GM12878 (cell line): ENCODE data around the gene TFB1M. TPM values are rescaled to one million over a fixed set of nuclear protein-coding genes. Genes with fewer than 3 reads are reported as not detected.
A peak's percentile ranks its signal among the peaks of the same experiment; 100 is the strongest.
"Not testable (repeated sequence)": the region's sequence is repeated elsewhere in the genome, so short reads cannot be mapped to it uniquely, and the experiment has no call there.

Experiments used
- ATAC-seq: fragments of 200-7000 bp; cut with Tn5 transposase; 3 replicates; pipeline ENCODE4 v1.9.1; 2020; ENCODE audit warnings: mild to moderate bottlenecking, moderate library complexity
- BruUV-seq: library from RNA; stranded (reverse); fragments of 400-500 nt; replicated peaks from 2 replicates; lab custom pipeline; 2021; lab: Mats Ljungman, UMichigan
- CTCF ChIA-PET: fragments of 300-600 bp; sonication (Branson Sonifier 250); formaldehyde crosslinking; extraction: SDS; loops from one replicate; lab custom pipeline; 2021; ENCODE audit warnings: inconsistent platforms; lab: Yijun Ruan, JAX
- POLR2A ChIA-PET: fragments of 350-600 bp; formaldehyde crosslinking; extraction: SDS; loops from one replicate; lab custom pipeline; 2021; ENCODE audit warnings: inconsistent platforms; lab: Charles Lee
- RAD21 ChIA-PET: fragments of 300-600 bp; sonication (Branson Sonifier 250); formaldehyde crosslinking; loops from one replicate; lab custom pipeline; 2023; ENCODE audit warnings: antibody characterized with exemption; ENCODE audit not compliant: unreplicated experiment; lab: Charles Lee
- SMC1A ChIA-PET: fragments of 300-600 bp; sonication (Branson Sonifier 250); formaldehyde crosslinking; loops from one replicate; lab custom pipeline; 2023; ENCODE audit not compliant: unreplicated experiment, uncharacterized antibody; lab: Charles Lee
- DNase-seq: peaks from one replicate; pipeline ENCODE4 v3.0.0-alpha.2; 2011; ENCODE audit warnings: low read depth, low spot score
- FAIRE-seq: peaks from 3 replicates; lab custom pipeline; 2011; peaks lifted over from hg19 to GRCh38; lab: Jason Lieb, UNC
- H2AFZ ChIP-seq: 2 replicates; pipeline ENCODE4 v1.6.0; 2011; ENCODE audit warnings: low read depth, low read length, control low read depth; ENCODE audit not compliant: control insufficient read depth
- H3K27ac ChIP-seq: 2 replicates; pipeline ENCODE4 v1.5.1; 2011; ENCODE audit warnings: control low read depth; ENCODE audit not compliant: control insufficient read depth, insufficient read depth
- H3K27me3 ChIP-seq, 2 experiments: replicated peaks in 1 of 2; 2 replicates each; pipeline versions ENCODE4 v1.6.0 to v1.6.1; 2011; ENCODE audit warnings: low read length in 1 of 2; ENCODE audit not compliant: control insufficient read depth in 2 of 2, insufficient read depth in 2 of 2
- H3K36me3 ChIP-seq, 2 experiments: 2 replicates each; pipeline ENCODE4 v1.5.1; 2011; ENCODE audit warnings: low read length in 1 of 2; ENCODE audit not compliant: control insufficient read depth in 2 of 2, insufficient read depth in 2 of 2
- H3K4me1 ChIP-seq: 2 replicates; pipeline ENCODE4 v1.6.1; 2011; ENCODE audit warnings: mild to moderate bottlenecking, low read length, moderate library complexity, mixed read lengths; ENCODE audit not compliant: control insufficient read depth, insufficient read depth
- H3K4me2 ChIP-seq: 2 replicates; pipeline ENCODE4 v1.6.0; 2011; ENCODE audit warnings: control low read depth; ENCODE audit not compliant: control insufficient read depth, insufficient read depth
- H3K4me3 ChIP-seq: fragments of 200-600 bp; sonication (generic); 2 replicates; pipeline ENCODE4 v1.5.1; 2016
- H3K79me2 ChIP-seq: 2 replicates; pipeline ENCODE4 v1.6.0; 2011; ENCODE audit warnings: low read length; ENCODE audit not compliant: control insufficient read depth, insufficient read depth
- H3K9ac ChIP-seq: 2 replicates; pipeline ENCODE4 v1.8.0; 2011; ENCODE audit warnings: low read length, control low read depth, mixed read lengths; ENCODE audit not compliant: control insufficient read depth, insufficient read depth
- H3K9me3 ChIP-seq: replicated peaks from 3 replicates; pipeline ENCODE4 v1.5.1; 2011; ENCODE audit warnings: mild to moderate bottlenecking, low read length; ENCODE audit not compliant: control insufficient read depth, insufficient read depth
- H4K20me1 ChIP-seq: 2 replicates; pipeline ENCODE4 v1.6.0; 2011; ENCODE audit not compliant: control insufficient read depth, insufficient read depth
- CBX5 ChIP-seq: sonication (generic); IDR thresholded peaks from 2 replicates; pipeline ENCODE4 v1.6.1; 2016; ENCODE audit warnings: low read depth, moderate library complexity, mild to moderate bottlenecking, inconsistent platforms
- DPF2 ChIP-seq: fragments of 450-650 bp; IDR thresholded peaks from 2 replicates; pipeline ENCODE4 v1.6.1; 2017; ENCODE audit warnings: mild to moderate bottlenecking
- HCFC1 ChIP-seq: fragments of 150-350 bp; IDR thresholded peaks from 2 replicates; pipeline ENCODE4 v1.6.1; 2014; ENCODE audit warnings: low read length
- KAT2A ChIP-seq: conservative IDR thresholded peaks from 2 replicates; pipeline ENCODE4 v1.6.1; 2011; ENCODE audit warnings: low read depth, low read length; ENCODE audit not compliant: control insufficient read depth
- MAX ChIP-seq: IDR thresholded peaks from 2 replicates; pipeline ENCODE4 v1.6.1; 2012; ENCODE audit warnings: low read depth, low read length, improper control_type of control experiment
- NFIC ChIP-seq: IDR thresholded peaks from 2 replicates; pipeline ENCODE4 v1.6.1; 2012; ENCODE audit warnings: low read depth, mild to moderate bottlenecking, inconsistent platforms, low read length, moderate library complexity
- NFYA ChIP-seq: IDR thresholded peaks from 2 replicates; pipeline ENCODE4 v1.6.1; 2011; ENCODE audit warnings: low read depth, mild to moderate bottlenecking, low read length, improper control_type of control experiment, borderline replicate concordance
- NR2C1 ChIP-seq: fragments of 450-650 bp; IDR thresholded peaks from 2 replicates; pipeline ENCODE4 v1.6.1; 2017; ENCODE audit warnings: antibody characterized with exemption, mild to moderate bottlenecking, moderate library complexity
- WGBS: methylation state at CpG from one replicate; pipeline ENCODE4 v1.1.6; 2016; ENCODE audit warnings: low lambda C conversion rate; ENCODE audit not compliant: insufficient replicate concordance, insufficient coverage; ENCODE audit errors: missing lambda C conversion rate; 5-methylcytosine and 5-hydroxymethylcytosine counted together
- in situ Hi-C: fragments of 300-500 bp; cut with MboI; formaldehyde crosslinking; loops from 9 replicates; pipeline ENCODE4 v1.14.3; 2018; ENCODE audit warnings: mixed read lengths
- intact Hi-C: fragments of 100-400 bp; cut with micrococcal nuclease; formaldehyde crosslinking; loops from one replicate; pipeline ENCODE4 v1.14.2; 2022; ENCODE audit not compliant: unreplicated experiment
- polyA plus RNA-seq, 11 experiments: library from polyadenylated mRNA; depleted of rRNA in 4 of 11; unstranded in 6 of 11; stranded (reverse) in 5 of 11; fragments of >200 nt; fragmentation: Nextera tagmentation in 4 of 11; fragmentation: Illumina TruSeq in 1 of 11; extraction: Ambion mirVana in 4 of 11; extraction: Trizol in 1 of 11; gene quantifications; 1 replicate in 1 of 11; 2 replicates in 10 of 11; pipeline versions ENCODE4 v1.2.1 to v1.2.3, GENCODE V29; 2011 to 2016; ENCODE audit warnings: inconsistent platforms in 2 of 11, missing spikeins in 2 of 11, low read depth in 1 of 11
- total RNA-seq, 4 experiments: library from RNA; depleted of rRNA in 3 of 4; stranded (reverse); fragments of >200 nt in 3 of 4; fragmentation: Illumina TruSeq in 1 of 4; extraction: Trizol in 1 of 4; gene quantifications; 2 replicates each; pipeline versions ENCODE4 v1.2.1 to v1.2.3, GENCODE V29; 2013 to 2021

TFB1M gene
- total and polyA plus RNA-seq, 10 of the 15 experiments (the other 5 are each of a cell fraction or from before 2014, with no cell fraction given), result 29.9 to 117 (median 41.3) TPM

- Histone ChIP-seq H3K4me3 (peak overlapping the region; percentile 88), H3K27me3 (no peaks in the 10 kb centered on the region), H3K36me3 (peaks cover 0 to 14% of the 10 kb centered on the region in 2 experiments; a peak in 2 of 4 replicates), H2AFZ (peak overlapping the region; percentile 99), H3K4me2 (peak overlapping the region; percentile 87), H3K79me2 (peaks cover 20% of the 10 kb centered on the region), H3K9me3 (no peaks in the 10 kb centered on the region), H3K9ac (peak overlapping the region; percentile 98), H3K27ac (peak overlapping the region; percentile 95), H4K20me1 (no peaks in the 10 kb centered on the region), H3K4me1 (no peaks in the 10 kb centered on the region)
- in situ Hi-C loops, result no loop called here
- no peak for DNase-seq
- CTCF ChIA-PET, result interaction anchor here (1.3 to 3.0 kb wide), 4 partner anchors 15 to 136 kb away, joined by 3 to 17 read pairs (median 6); no protein-coding TSS in a partner anchor
- intact Hi-C loops, result loop anchor here (2.0 to 10.0 kb wide), 3 partner anchors 137 to 1381 kb away; partner anchors contain the start of gene SCAF8
- RAD21 ChIA-PET, result interaction anchor here (1.9 to 7.0 kb wide), 3 partner anchors 11 to 135 kb away, joined by 5 to 54 read pairs (median 6); no protein-coding TSS in a partner anchor
- no peak for FAIRE-seq
- POLR2A ChIA-PET, result interaction anchor here (0.7 to 1.6 kb wide), 5 partner anchors 9 to 136 kb away, joined by 3 to 6 read pairs (median 3); no protein-coding TSS in a partner anchor
- peak; percentile 35 for ATAC-seq
- under 1% methylated on average over 15 of the region's 15 CpGs for WGBS
- TF ChIP-seq NR2C1, result 0 out of 2 replicates have a peak, but pooled peaks have one; percentile 6
- no peak for TF ChIP-seq DPF2
- no peak for TF ChIP-seq NFYA
- no peak for TF ChIP-seq CBX5
- no peak for TF ChIP-seq HCFC1
- TF ChIP-seq NFIC, result 0 out of 2 replicates have a peak, but pooled peaks have one; percentile 33
- TF ChIP-seq MAX, result no peak
- TF ChIP-seq KAT2A, result no peak
- SMC1A ChIA-PET, result interaction anchor here (1.1 to 5.7 kb wide), 10 partner anchors 9 to 143 kb away, joined by 4 to 66 read pairs (median 8); no protein-coding TSS in a partner anchor
- BruUV-seq, result no TSS peak
Observed at GRCh38 chr6:155313602-155314091, 637 bp downstream of the TFB1M start.

GRCh38 chr6:155312950-155313349 is 1.3 kb downstream of the TFB1M start:
- Histone ChIP-seq H3K4me2 (peak overlapping the region; percentile 87), H3K36me3 (peaks cover 0 to 14% of the 10 kb centered on the region in 2 experiments; a peak in 2 of 4 replicates), H3K79me2 (peaks cover 20% of the 10 kb centered on the region), H3K27ac (peak overlapping the region; percentile 95; the same call in 1 of the 2 replicates), H3K9ac (peak overlapping the region; percentile 98; the same call in 1 of the 2 replicates), H3K4me3 (peak overlapping the region; percentile 88)
- ATAC-seq, H3K4me1 ChIP-seq, H3K9me3 ChIP-seq, in situ Hi-C loops, H2AFZ ChIP-seq, H4K20me1 ChIP-seq, DNase-seq, FAIRE-seq, H3K27me3 ChIP-seq, BruUV-seq: not testable (repeated sequence)
- ChIA-PET SMC1A (interaction anchor here (0.9 to 5.7 kb wide), 9 partner anchors 8 to 135 kb away, joined by 3 to 66 read pairs (median 7); no protein-coding TSS in a partner anchor), CTCF (interaction anchor here (1.0 to 3.0 kb wide), 4 partner anchors 10 to 135 kb away, joined by 4 to 17 read pairs (median 6); no protein-coding TSS in a partner anchor), POLR2A (interaction anchor here (0.6 to 1.6 kb wide), 5 partner anchors 9 to 341 kb away, joined by 3 to 7 read pairs (median 4); no protein-coding TSS in a partner anchor), RAD21 (interaction anchor here (1.0 to 7.0 kb wide), 3 partner anchors 24 to 637 kb away, joined by 3 to 54 read pairs (median 5); no protein-coding TSS in a partner anchor)
- intact Hi-C loops, result loop anchor here (10.0 kb wide), 2 partner anchors 578 to 1382 kb away; partner anchors contain the start of gene SCAF8
- WGBS, result 80% methylated on average over 7 of the region's 7 CpGs
